H9 (cell line): ENCODE data around the gene EP300. TPM values are rescaled to one million over a fixed set of nuclear protein-coding genes. Genes with fewer than 3 reads are reported as not detected.

Source experiments
- DNase-seq: peaks from one replicate; pipeline ENCODE4 v3.0.0-alpha.2; 2017
- H2AFZ ChIP-seq: one replicate; pipeline ENCODE4 v1.6.1; 2013; ENCODE audit warnings: mild to moderate bottlenecking, low read length, control low read depth, moderate library complexity
- H2AK5ac ChIP-seq: 2 replicates; pipeline ENCODE4 v1.6.1; 2013; ENCODE audit warnings: low read length, control low read depth, mixed read lengths; ENCODE audit not compliant: insufficient read length
- H2BK120ac ChIP-seq: one replicate; pipeline ENCODE4 v1.6.1; 2013; ENCODE audit warnings: low read depth, mild to moderate bottlenecking, low read length, control low read depth, inconsistent platforms; ENCODE audit not compliant: poor library complexity, severe bottlenecking
- H2BK12ac ChIP-seq: 2 replicates; pipeline ENCODE4 v1.6.1; 2013; ENCODE audit warnings: low read length, control low read depth, mixed read lengths, low read depth; ENCODE audit not compliant: insufficient read length
- H2BK15ac ChIP-seq: 2 replicates; pipeline ENCODE4 v1.6.1; 2013; ENCODE audit warnings: low read depth, low read length, control low read depth
- H2BK20ac ChIP-seq: one replicate; pipeline ENCODE4 v1.6.1; 2013; ENCODE audit warnings: low read depth, mild to moderate bottlenecking, low read length, control low read depth, inconsistent platforms; ENCODE audit not compliant: poor library complexity, severe bottlenecking
- H2BK5ac ChIP-seq: 2 replicates; pipeline ENCODE4 v1.6.1; 2013; ENCODE audit warnings: low read length, control low read depth, mixed read lengths; ENCODE audit not compliant: insufficient read length
- H3K14ac ChIP-seq: 2 replicates; pipeline ENCODE4 v1.6.1; 2013; ENCODE audit warnings: low read length, control low read depth; ENCODE audit not compliant: insufficient read depth
- H3K18ac ChIP-seq: 2 replicates; pipeline ENCODE4 v1.6.1; 2013; ENCODE audit warnings: low read depth, mild to moderate bottlenecking, mixed read lengths, low read length, control low read depth; ENCODE audit not compliant: insufficient read length
- H3K23ac ChIP-seq: 2 replicates; pipeline ENCODE4 v1.6.1; 2013; ENCODE audit warnings: low read length, control low read depth, mixed read lengths, low read depth; ENCODE audit not compliant: insufficient read length
- H3K23me2 ChIP-seq: 2 replicates; pipeline ENCODE4 v1.6.1; 2013; ENCODE audit warnings: low read depth, mild to moderate bottlenecking, mixed read lengths, low read length, control low read depth; ENCODE audit not compliant: insufficient read length, poor library complexity, severe bottlenecking
- H3K27ac ChIP-seq: 2 replicates; pipeline ENCODE4 v1.5.1; 2013; ENCODE audit warnings: low read length, control low read depth, mixed read lengths, low read depth; ENCODE audit not compliant: insufficient read length
- H3K27me3 ChIP-seq: 2 replicates; pipeline ENCODE4 v1.6.1; 2013; ENCODE audit warnings: low read length, control low read depth, inconsistent platforms; ENCODE audit not compliant: insufficient read depth
- H3K4ac ChIP-seq: 2 replicates; pipeline ENCODE4 v1.6.1; 2013; ENCODE audit warnings: low read depth, mild to moderate bottlenecking, control low read depth, inconsistent platforms, low read length, moderate library complexity
- H3K4me1 ChIP-seq: 2 replicates; pipeline ENCODE4 v1.6.1; 2013; ENCODE audit warnings: low read length, control low read depth, inconsistent platforms; ENCODE audit not compliant: insufficient read depth
- H3K4me2 ChIP-seq: 2 replicates; pipeline ENCODE4 v1.6.1; 2013; ENCODE audit warnings: low read length, control low read depth, mixed read lengths; ENCODE audit not compliant: insufficient read length, insufficient read depth
- H3K56ac ChIP-seq: 2 replicates; pipeline ENCODE4 v1.6.1; 2013; ENCODE audit warnings: low read depth, mild to moderate bottlenecking, mixed read lengths, low read length, control low read depth; ENCODE audit not compliant: insufficient read length
- H3K79me1 ChIP-seq: 2 replicates; pipeline ENCODE4 v1.6.1; 2013; ENCODE audit warnings: low read depth, mild to moderate bottlenecking, moderate library complexity, low read length, control low read depth, inconsistent platforms; ENCODE audit not compliant: insufficient read depth, poor library complexity, severe bottlenecking
- H3K79me2 ChIP-seq: 2 replicates; pipeline ENCODE4 v1.6.1; 2013; ENCODE audit warnings: low read length, control low read depth, inconsistent platforms; ENCODE audit not compliant: insufficient read depth
- H3K9ac ChIP-seq: 2 replicates; pipeline ENCODE4 v1.6.1; 2013; ENCODE audit warnings: low read length, control low read depth, mixed read lengths; ENCODE audit not compliant: insufficient read length; ENCODE audit errors: extremely low read depth
- H3K9me3 ChIP-seq: one replicate; pipeline ENCODE4 v1.6.1; 2013; ENCODE audit warnings: low read depth, low read length, inconsistent platforms; ENCODE audit not compliant: control insufficient read depth
- H3T11ph ChIP-seq: one replicate; pipeline ENCODE4 v1.6.1; 2013; ENCODE audit warnings: mild to moderate bottlenecking, low read length, control low read depth, inconsistent platforms
- H4K20me1 ChIP-seq: one replicate; pipeline ENCODE4 v1.6.1; 2013; ENCODE audit not compliant: control insufficient read depth, insufficient read length, insufficient read depth
- H4K5ac ChIP-seq: 2 replicates; pipeline ENCODE4 v1.6.1; 2013; ENCODE audit warnings: low read depth, mild to moderate bottlenecking, mixed read lengths, low read length, control low read depth; ENCODE audit not compliant: insufficient read length
- H4K8ac ChIP-seq: replicated peaks from 2 replicates; pipeline ENCODE4 v1.6.1; 2013; ENCODE audit warnings: low read length, control low read depth, mixed read lengths, low read depth; ENCODE audit not compliant: insufficient read length
- H4K91ac ChIP-seq: 2 replicates; pipeline ENCODE4 v1.6.1; 2013; ENCODE audit warnings: low read depth, mild to moderate bottlenecking, moderate library complexity, mixed read lengths, low read length, control low read depth; ENCODE audit not compliant: insufficient read length
- H3K27ac Mint-ChIP-seq, 3 experiments: 2 replicates in 2 of 3; 3 replicates in 1 of 3; pipeline ENCODE4 v1.8.0; 2020 to 2021; ENCODE audit warnings: mixed read lengths in 3 of 3, mild to moderate bottlenecking in 1 of 3, moderate library complexity in 1 of 3
- H3K27me3 Mint-ChIP-seq: 2 replicates; pipeline ENCODE4 v1.8.0; 2021; ENCODE audit warnings: low read depth, mild to moderate bottlenecking, moderate library complexity, mixed read lengths
- H3K36me3 Mint-ChIP-seq, 3 experiments: 2 replicates in 2 of 3; 3 replicates in 1 of 3; pipeline ENCODE4 v1.8.0; 2020 to 2021; ENCODE audit warnings: low read depth in 3 of 3, mixed read lengths in 3 of 3; ENCODE audit not compliant: insufficient read depth in 1 of 3
- H3K4me1 Mint-ChIP-seq, 2 experiments: 2 replicates each; pipeline ENCODE4 v1.8.0; 2020; ENCODE audit warnings: mixed read lengths in 2 of 2
- H3K4me3 Mint-ChIP-seq, 2 experiments: 2 replicates in 1 of 2; 3 replicates in 1 of 2; pipeline ENCODE4 v1.8.0; 2020 to 2021; ENCODE audit warnings: mild to moderate bottlenecking in 2 of 2, mixed read lengths in 2 of 2, moderate library complexity in 1 of 2
- H3K9me3 Mint-ChIP-seq, 2 experiments: 2 replicates in 1 of 2; 3 replicates in 1 of 2; pipeline ENCODE4 v1.8.0; 2020; ENCODE audit warnings: mild to moderate bottlenecking in 2 of 2, mixed read lengths in 2 of 2, moderate library complexity in 1 of 2
- WGBS: extraction: QIAGEN DNeasy Blood & Tissue Kit; methylation state at CpG from one replicate; pipeline ENCODE4 v1.1.7; 2013; ENCODE audit warnings: missing lambda C conversion rate, low lambda C conversion rate, mixed read lengths; ENCODE audit not compliant: insufficient read length; ENCODE audit errors: extremely low coverage; 5-methylcytosine and 5-hydroxymethylcytosine counted together
- total RNA-seq: library from RNA; stranded (reverse); gene quantifications from 2 replicates; pipeline ENCODE4 v1.2.1, GENCODE V29; 2021
- TF ChIP-seq, protein P1 (sequence below): fragments of 200-600 bp; sonication (generic); conservative IDR thresholded peaks from 3 replicates; pipeline ENCODE4 v1.8.0; 2021; ENCODE audit warnings: antibody characterized with exemption, mild to moderate bottlenecking

Gene EP300
- total RNA-seq, 1 experiment from 2014 or later: 136 TPM

DNA sequence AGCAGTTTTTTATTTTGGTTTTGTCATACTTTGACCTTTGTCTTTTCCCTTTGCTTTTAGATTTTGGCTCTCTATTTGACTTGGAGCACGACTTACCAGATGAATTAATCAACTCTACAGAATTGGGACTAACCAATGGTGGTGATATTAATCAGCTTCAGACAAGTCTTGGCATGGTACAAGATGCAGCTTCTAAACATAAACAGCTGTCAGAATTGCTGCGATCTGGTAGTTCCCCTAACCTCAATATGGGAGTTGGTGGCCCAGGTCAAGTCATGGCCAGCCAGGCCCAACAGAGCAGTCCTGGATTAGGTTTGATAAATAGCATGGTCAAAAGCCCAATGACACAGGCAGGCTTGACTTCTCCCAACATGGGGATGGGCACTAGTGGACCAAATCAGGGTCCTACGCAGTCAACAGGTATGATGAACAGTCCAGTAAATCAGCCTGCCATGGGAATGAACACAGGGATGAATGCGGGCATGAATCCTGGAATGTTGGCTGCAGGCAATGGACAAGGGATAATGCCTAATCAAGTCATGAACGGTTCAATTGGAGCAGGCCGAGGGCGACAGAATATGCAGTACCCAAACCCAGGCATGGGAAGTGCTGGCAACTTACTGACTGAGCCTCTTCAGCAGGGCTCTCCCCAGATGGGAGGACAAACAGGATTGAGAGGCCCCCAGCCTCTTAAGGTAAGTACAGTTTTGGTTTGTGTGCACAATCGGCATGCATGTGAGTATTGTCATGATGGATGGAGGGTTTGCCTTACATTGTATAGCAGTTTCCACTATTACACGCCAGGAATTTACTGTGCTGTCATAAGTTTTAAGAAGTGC is 25.0 kb downstream of the EP300 start:
- Histone ChIP-seq H2BK15ac (no peak overlapping the region), H4K20me1 (peaks cover 2% of the 10 kb centered on the region), H3K27ac (no peak overlapping the region), H2BK5ac (no peak overlapping the region), H3K4me2 (no peak overlapping the region), H3K9me3 (no peaks in the 10 kb centered on the region), H3K79me1 (peaks cover 5% of the 10 kb centered on the region), H3K9ac (no peak overlapping the region), H2AK5ac (no peak overlapping the region), H3K18ac (no peak overlapping the region), H2AFZ (no peak overlapping the region), H3K4me1 (no peaks in the 10 kb centered on the region), H3K23ac (no peak overlapping the region), H4K5ac (no peak overlapping the region), H3K79me2 (peaks cover 35% of the 10 kb centered on the region; the same call in 1 of the 2 replicates), H2BK12ac (no peak overlapping the region), H2BK120ac (no peak overlapping the region), H3K4ac (no peak overlapping the region), H3K23me2 (no peaks in the 10 kb centered on the region), H2BK20ac (no peak overlapping the region), H3T11ph (no peak overlapping the region), H3K56ac (no peak overlapping the region), H4K91ac (no peak overlapping the region), H3K27me3 (no peaks in the 10 kb centered on the region), H4K8ac (no peak overlapping the region), H3K14ac (no peak overlapping the region)
- TF ChIP-seq, protein P1, sequence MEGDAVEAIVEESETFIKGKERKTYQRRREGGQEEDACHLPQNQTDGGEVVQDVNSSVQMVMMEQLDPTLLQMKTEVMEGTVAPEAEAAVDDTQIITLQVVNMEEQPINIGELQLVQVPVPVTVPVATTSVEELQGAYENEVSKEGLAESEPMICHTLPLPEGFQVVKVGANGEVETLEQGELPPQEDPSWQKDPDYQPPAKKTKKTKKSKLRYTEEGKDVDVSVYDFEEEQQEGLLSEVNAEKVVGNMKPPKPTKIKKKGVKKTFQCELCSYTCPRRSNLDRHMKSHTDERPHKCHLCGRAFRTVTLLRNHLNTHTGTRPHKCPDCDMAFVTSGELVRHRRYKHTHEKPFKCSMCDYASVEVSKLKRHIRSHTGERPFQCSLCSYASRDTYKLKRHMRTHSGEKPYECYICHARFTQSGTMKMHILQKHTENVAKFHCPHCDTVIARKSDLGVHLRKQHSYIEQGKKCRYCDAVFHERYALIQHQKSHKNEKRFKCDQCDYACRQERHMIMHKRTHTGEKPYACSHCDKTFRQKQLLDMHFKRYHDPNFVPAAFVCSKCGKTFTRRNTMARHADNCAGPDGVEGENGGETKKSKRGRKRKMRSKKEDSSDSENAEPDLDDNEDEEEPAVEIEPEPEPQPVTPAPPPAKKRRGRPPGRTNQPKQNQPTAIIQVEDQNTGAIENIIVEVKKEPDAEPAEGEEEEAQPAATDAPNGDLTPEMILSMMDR: no peak
- H3K36me3 Mint-ChIP-seq: peaks cover 38 to 71% (median 68%) of the 10 kb centered on the region in 3 experiments
- no peak for DNase-seq
- H3K4me1 Mint-ChIP-seq: peaks cover 2 to 4% of the 10 kb centered on the region in 2 experiments; a peak in 2 of 4 replicates
- H3K27ac Mint-ChIP-seq: no peak overlapping the region; a peak in 1 of 7 replicates
- no CpG with 5 or more reads among the region's 9 CpGs for WGBS
- no peaks in the 10 kb centered on the region for H3K27me3 Mint-ChIP-seq
- no peaks in the 10 kb centered on the region for H3K9me3 Mint-ChIP-seq
- no peak overlapping the region for H3K4me3 Mint-ChIP-seq
